H1 (cell line): ENCODE measurements around the gene ELMO2.

Experiments
- CEBPB ChIP-seq: IDR thresholded peaks from 2 replicates; pipeline ENCODE4 v1.6.1; 2012; ENCODE audit warnings: low read depth, low read length
- GTF2F1 ChIP-seq: IDR thresholded peaks from 2 replicates; pipeline ENCODE4 v1.6.1; 2012; ENCODE audit warnings: low read depth, low read length, improper control_type of control experiment, borderline replicate concordance
- KDM1A ChIP-seq: fragments of 200-600, 300-600 bp; sonication (generic); IDR thresholded peaks from 2 replicates; pipeline ENCODE4 v1.7.1; 2016; ENCODE audit warnings: mild to moderate bottlenecking, low read length, borderline replicate concordance
- POLR2A ChIP-seq, 2 experiments: IDR thresholded peaks; 1 replicate in 1 of 2; 2 replicates in 1 of 2; pipeline ENCODE4 v1.6.1; 2011; ENCODE audit warnings: low read depth in 2 of 2, low read length in 2 of 2, mild to moderate bottlenecking in 2 of 2; ENCODE audit errors: control extremely low read depth in 1 of 2
- SP1 ChIP-seq: IDR thresholded peaks from 2 replicates; pipeline ENCODE4 v1.6.1; 2011; ENCODE audit warnings: low read depth, low read length
- TBP ChIP-seq: IDR thresholded peaks from 2 replicates; pipeline ENCODE4 v1.6.1; 2011; ENCODE audit warnings: low read depth, low read length, improper control_type of control experiment
- TEAD4 ChIP-seq: IDR thresholded peaks from 2 replicates; pipeline ENCODE4 v1.6.1; 2012; ENCODE audit warnings: low read depth, low read length, inconsistent platforms, mixed read lengths
- TF ChIP-seq, protein P1 (sequence below): IDR thresholded peaks from 2 replicates; pipeline ENCODE4 v1.6.1; 2012; ENCODE audit warnings: inconsistent platforms
- TF ChIP-seq, protein P2 (sequence below): IDR thresholded peaks from 2 replicates; pipeline ENCODE4 v1.6.1; 2011; ENCODE audit warnings: low read length, improper control_type of control experiment
- TF ChIP-seq, protein P3 (sequence below): IDR thresholded peaks from 2 replicates; pipeline ENCODE4 v1.6.1; 2012; ENCODE audit warnings: low read length, inconsistent platforms
- TF ChIP-seq, protein P4 (sequence below), 3 experiments: IDR thresholded peaks; 1 replicate in 2 of 3; 2 replicates in 1 of 3; pipeline versions ENCODE4 v1.5.1 to v1.6.1; 2011; ENCODE audit warnings: low read length in 3 of 3, mild to moderate bottlenecking in 3 of 3, inconsistent platforms in 2 of 3, low read depth in 1 of 3, moderate library complexity in 1 of 3; ENCODE audit not compliant: insufficient read depth in 1 of 3; ENCODE audit errors: control extremely low read depth in 1 of 3

DNA sequence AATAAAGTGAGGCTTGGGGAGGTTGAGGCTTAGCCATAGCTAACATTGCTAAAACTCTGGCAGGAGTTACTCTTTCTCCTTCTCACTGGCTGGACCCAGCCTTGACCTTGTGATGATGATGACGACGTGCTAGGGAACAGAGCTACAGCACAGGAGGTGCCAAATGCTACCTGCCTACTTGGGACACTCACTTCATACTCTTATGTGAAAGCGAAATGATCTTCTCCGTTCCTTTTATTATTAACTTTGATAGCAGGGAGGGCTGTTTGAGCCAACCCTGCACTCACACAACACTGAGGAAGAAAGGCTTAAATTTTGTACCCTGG is 1.2 kb upstream of the ELMO2 start:
- TF ChIP-seq CEBPB (no peak), TBP (no peak), GTF2F1 (no peak), SP1 (no peak), POLR2A (IDR thresholded peaks at IDR 0.05; ENCODE audit: control extremely low read depth in 1 of 2, low read depth in 2 of 2, low read length in 2 of 2) (no peak), TEAD4 (no peak), KDM1A (no peak)
- TF ChIP-seq, protein P1, sequence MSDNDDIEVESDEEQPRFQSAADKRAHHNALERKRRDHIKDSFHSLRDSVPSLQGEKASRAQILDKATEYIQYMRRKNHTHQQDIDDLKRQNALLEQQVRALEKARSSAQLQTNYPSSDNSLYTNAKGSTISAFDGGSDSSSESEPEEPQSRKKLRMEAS = no peak
- TF ChIP-seq, protein P2, sequence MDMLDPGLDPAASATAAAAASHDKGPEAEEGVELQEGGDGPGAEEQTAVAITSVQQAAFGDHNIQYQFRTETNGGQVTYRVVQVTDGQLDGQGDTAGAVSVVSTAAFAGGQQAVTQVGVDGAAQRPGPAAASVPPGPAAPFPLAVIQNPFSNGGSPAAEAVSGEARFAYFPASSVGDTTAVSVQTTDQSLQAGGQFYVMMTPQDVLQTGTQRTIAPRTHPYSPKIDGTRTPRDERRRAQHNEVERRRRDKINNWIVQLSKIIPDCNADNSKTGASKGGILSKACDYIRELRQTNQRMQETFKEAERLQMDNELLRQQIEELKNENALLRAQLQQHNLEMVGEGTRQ = no peak
- TF ChIP-seq, protein P3, sequence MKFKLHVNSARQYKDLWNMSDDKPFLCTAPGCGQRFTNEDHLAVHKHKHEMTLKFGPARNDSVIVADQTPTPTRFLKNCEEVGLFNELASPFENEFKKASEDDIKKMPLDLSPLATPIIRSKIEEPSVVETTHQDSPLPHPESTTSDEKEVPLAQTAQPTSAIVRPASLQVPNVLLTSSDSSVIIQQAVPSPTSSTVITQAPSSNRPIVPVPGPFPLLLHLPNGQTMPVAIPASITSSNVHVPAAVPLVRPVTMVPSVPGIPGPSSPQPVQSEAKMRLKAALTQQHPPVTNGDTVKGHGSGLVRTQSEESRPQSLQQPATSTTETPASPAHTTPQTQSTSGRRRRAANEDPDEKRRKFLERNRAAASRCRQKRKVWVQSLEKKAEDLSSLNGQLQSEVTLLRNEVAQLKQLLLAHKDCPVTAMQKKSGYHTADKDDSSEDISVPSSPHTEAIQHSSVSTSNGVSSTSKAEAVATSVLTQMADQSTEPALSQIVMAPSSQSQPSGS = no peak
- TF ChIP-seq, protein P4, sequence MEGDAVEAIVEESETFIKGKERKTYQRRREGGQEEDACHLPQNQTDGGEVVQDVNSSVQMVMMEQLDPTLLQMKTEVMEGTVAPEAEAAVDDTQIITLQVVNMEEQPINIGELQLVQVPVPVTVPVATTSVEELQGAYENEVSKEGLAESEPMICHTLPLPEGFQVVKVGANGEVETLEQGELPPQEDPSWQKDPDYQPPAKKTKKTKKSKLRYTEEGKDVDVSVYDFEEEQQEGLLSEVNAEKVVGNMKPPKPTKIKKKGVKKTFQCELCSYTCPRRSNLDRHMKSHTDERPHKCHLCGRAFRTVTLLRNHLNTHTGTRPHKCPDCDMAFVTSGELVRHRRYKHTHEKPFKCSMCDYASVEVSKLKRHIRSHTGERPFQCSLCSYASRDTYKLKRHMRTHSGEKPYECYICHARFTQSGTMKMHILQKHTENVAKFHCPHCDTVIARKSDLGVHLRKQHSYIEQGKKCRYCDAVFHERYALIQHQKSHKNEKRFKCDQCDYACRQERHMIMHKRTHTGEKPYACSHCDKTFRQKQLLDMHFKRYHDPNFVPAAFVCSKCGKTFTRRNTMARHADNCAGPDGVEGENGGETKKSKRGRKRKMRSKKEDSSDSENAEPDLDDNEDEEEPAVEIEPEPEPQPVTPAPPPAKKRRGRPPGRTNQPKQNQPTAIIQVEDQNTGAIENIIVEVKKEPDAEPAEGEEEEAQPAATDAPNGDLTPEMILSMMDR (IDR thresholded peaks at IDR 0.05; ENCODE audit: control extremely low read depth in 1 of 3, insufficient read depth in 1 of 3, low read depth in 1 of 3, low read length in 3 of 3) = no peak
